Measurements from ENCODE around the gene SLC39A10. TPM values are rescaled to one million over a fixed set of nuclear protein-coding genes. Genes with fewer than 3 reads are reported as not detected.
"Not testable (repeated sequence)": the region's sequence is repeated elsewhere in the genome, so short reads cannot be mapped to it uniquely, and the experiment has no call there.

Gene SLC39A10
- polyA plus RNA-seq, 1 of the 3 experiments (the other 2 are of a cell fraction): 12.3 TPM

GRCh38 chr2:195687320-195688086 is 30.5 kb downstream of the SLC39A10 start (continued):
- TF ChIP-seq, protein P1, sequence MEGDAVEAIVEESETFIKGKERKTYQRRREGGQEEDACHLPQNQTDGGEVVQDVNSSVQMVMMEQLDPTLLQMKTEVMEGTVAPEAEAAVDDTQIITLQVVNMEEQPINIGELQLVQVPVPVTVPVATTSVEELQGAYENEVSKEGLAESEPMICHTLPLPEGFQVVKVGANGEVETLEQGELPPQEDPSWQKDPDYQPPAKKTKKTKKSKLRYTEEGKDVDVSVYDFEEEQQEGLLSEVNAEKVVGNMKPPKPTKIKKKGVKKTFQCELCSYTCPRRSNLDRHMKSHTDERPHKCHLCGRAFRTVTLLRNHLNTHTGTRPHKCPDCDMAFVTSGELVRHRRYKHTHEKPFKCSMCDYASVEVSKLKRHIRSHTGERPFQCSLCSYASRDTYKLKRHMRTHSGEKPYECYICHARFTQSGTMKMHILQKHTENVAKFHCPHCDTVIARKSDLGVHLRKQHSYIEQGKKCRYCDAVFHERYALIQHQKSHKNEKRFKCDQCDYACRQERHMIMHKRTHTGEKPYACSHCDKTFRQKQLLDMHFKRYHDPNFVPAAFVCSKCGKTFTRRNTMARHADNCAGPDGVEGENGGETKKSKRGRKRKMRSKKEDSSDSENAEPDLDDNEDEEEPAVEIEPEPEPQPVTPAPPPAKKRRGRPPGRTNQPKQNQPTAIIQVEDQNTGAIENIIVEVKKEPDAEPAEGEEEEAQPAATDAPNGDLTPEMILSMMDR (IDR thresholded peaks at IDR 0.05): no peak
- TF ChIP-seq, protein P2, sequence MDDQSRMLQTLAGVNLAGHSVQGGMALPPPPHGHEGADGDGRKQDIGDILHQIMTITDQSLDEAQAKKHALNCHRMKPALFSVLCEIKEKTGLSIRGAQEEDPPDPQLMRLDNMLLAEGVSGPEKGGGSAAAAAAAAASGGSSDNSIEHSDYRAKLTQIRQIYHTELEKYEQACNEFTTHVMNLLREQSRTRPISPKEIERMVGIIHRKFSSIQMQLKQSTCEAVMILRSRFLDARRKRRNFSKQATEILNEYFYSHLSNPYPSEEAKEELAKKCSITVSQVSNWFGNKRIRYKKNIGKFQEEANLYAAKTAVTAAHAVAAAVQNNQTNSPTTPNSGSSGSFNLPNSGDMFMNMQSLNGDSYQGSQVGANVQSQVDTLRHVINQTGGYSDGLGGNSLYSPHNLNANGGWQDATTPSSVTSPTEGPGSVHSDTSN (IDR thresholded peaks at IDR 0.05): no peak
- no peak for TF ChIP-seq TEAD4 (IDR thresholded peaks at IDR 0.05; ENCODE audit: borderline replicate concordance, insufficient read depth)
- TF ChIP-seq NFIC (IDR thresholded peaks at IDR 0.05; ENCODE audit: borderline replicate concordance): no peak
- TF ChIP-seq YY1 (IDR thresholded peaks at IDR 0.05; ENCODE audit: low read depth): no peak
- no peak for TF ChIP-seq RCOR1 (IDR thresholded peaks at IDR 0.05; ENCODE audit: low read length)
- TF ChIP-seq JUND (IDR thresholded peaks at IDR 0.05): no peak
- TF ChIP-seq POLR2AphosphoS5 (IDR thresholded peaks at IDR 0.05; ENCODE audit: low read depth, low read length): no peak
- no peak for TF ChIP-seq RAD21 (IDR thresholded peaks at IDR 0.05; ENCODE audit: low read length)
- no peak for TF ChIP-seq USF1 (IDR thresholded peaks at IDR 0.05; ENCODE audit: borderline replicate concordance, low read depth)
- TF ChIP-seq CHD2 (IDR thresholded peaks at IDR 0.05; ENCODE audit: low read length, partially characterized antibody): no peak
- no peak for TF ChIP-seq GABPA (IDR thresholded peaks at IDR 0.05; ENCODE audit: low read depth)

DNA sequence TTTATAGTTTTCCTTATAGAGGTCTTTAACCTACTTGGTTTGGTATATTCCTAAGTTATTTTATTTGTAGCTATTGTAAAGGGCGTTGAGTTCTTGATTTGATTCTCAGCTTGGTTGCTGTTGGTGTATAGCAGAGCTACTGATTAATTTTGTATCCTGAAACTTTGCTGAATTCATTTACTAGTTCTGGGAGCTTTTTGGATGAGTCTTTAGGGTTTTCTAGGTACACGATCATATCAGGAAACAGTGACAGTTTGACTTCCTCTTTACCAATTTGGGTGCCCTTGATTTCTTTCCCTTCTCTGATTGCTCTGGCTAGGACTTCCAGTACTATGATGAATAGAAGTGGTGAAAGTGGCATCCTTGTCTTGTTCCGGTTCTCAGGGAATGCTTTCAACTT is 35.5 kb downstream of the SLC39A10 start:
- H3K4me3 ChIP-seq (ENCODE audit: low read depth in 2 of 2, low read length in 1 of 2); H3K9me3 ChIP-seq; H3F3A ChIP-seq (replicated peaks; ENCODE audit: insufficient read depth); H3K27me3 ChIP-seq (ENCODE audit: insufficient read depth); H4K20me1 ChIP-seq (ENCODE audit: insufficient read depth); H3K4me1 ChIP-seq (ENCODE audit: control insufficient read depth in 1 of 2, insufficient read depth in 2 of 2, low read depth in 1 of 2, low read length in 1 of 2); H3K4me2 ChIP-seq; DNase-seq; CTCF ChIA-PET; H3K27ac ChIP-seq (ENCODE audit: low read depth in 2 of 2, low read length in 1 of 2); H3K9ac ChIP-seq; H3K9me2 ChIP-seq; H2AFZ ChIP-seq (ENCODE audit: low read depth); POLR2A ChIA-PET: not testable (repeated sequence)
- Histone ChIP-seq H3K79me2 (ENCODE audit: insufficient read depth) (peaks cover 31% of the 10 kb centered on the region), H3K36me3 (replicated peaks in 1 of 2; ENCODE audit: control insufficient read depth in 1 of 2, insufficient read depth in 2 of 2, low read length in 1 of 2) (peaks cover 0 to 20% of the 10 kb centered on the region in 2 experiments)
- WGBS (ENCODE audit: low lambda C conversion rate): 93% methylated on average over 3 of the region's 3 CpGs

DNA sequence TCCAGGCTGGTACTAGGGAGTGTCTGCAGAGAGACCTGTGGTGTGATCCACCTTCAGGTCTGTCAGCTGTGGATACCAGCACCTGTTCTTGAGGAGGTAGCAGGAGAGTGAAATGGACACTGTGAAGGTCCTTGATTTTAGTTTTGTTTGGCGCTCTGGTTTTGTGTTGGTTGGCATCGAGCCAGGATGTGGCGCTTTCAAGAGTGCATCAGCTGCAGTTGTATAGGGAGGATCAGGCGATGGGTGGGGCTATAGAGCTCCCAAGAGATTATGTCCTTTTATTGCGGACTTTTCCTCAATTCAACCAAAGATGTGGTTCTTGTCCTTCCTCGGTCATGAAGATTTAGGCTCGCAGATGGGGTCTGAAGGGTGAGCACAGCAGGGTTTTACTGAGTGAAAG is 37.5 kb downstream of the SLC39A10 start:
- H3K4me1 ChIP-seq (ENCODE audit: control insufficient read depth in 1 of 2, insufficient read depth in 2 of 2, low read depth in 1 of 2, low read length in 1 of 2): no peaks in the 10 kb centered on the region
- CTCF ChIA-PET: no interaction called here
- H3K9ac ChIP-seq: no peak overlapping the region
- H3K9me2 ChIP-seq: 0 out of 2 replicates have a peak, but pooled peaks cover 4% of the 10 kb centered on the region
- peaks cover 37% of the 10 kb centered on the region for H3K79me2 ChIP-seq (ENCODE audit: insufficient read depth)
- no peak overlapping the region for H3K4me3 ChIP-seq (ENCODE audit: low read depth in 2 of 2, low read length in 1 of 2)
- H3K36me3 ChIP-seq (replicated peaks in 1 of 2; ENCODE audit: control insufficient read depth in 1 of 2, insufficient read depth in 2 of 2, low read length in 1 of 2): peaks cover 0 to 20% of the 10 kb centered on the region in 2 experiments
- no peaks in the 10 kb centered on the region for H4K20me1 ChIP-seq (ENCODE audit: insufficient read depth)
- 94% methylated on average over 7 of the region's 7 CpGs for WGBS (ENCODE audit: low lambda C conversion rate)
- no peaks in the 10 kb centered on the region for H3K27me3 ChIP-seq (ENCODE audit: insufficient read depth)
- no peaks in the 10 kb centered on the region for H3F3A ChIP-seq (replicated peaks; ENCODE audit: insufficient read depth)
- H3K27ac ChIP-seq (ENCODE audit: low read depth in 2 of 2, low read length in 1 of 2): no peak overlapping the region
- POLR2A ChIA-PET: no interaction called here
- H2AFZ ChIP-seq (ENCODE audit: low read depth): no peak overlapping the region
- H3K4me2 ChIP-seq: no peak overlapping the region
- DNase-seq: no peak
- peaks cover 11% of the 10 kb centered on the region; the same call in 1 of the 2 replicates for H3K9me3 ChIP-seq
- no peak for TF ChIP-seq USF1 (IDR thresholded peaks at IDR 0.05; ENCODE audit: borderline replicate concordance, low read depth)
- no peak for TF ChIP-seq CHD2 (IDR thresholded peaks at IDR 0.05; ENCODE audit: low read length, partially characterized antibody)
- TF ChIP-seq TEAD4 (IDR thresholded peaks at IDR 0.05; ENCODE audit: borderline replicate concordance, insufficient read depth): no peak
- TF ChIP-seq ELF1 (IDR thresholded peaks at IDR 0.05): no peak
- no peak for TF ChIP-seq TAF1 (IDR thresholded peaks at IDR 0.05; ENCODE audit: borderline replicate concordance, low read depth, low read length)
- no peak for TF ChIP-seq REST (IDR thresholded peaks at IDR 0.05; ENCODE audit: low read depth, low read length)
- no peak for TF ChIP-seq RCOR1 (IDR thresholded peaks at IDR 0.05; ENCODE audit: low read length)
- TF ChIP-seq MAX (IDR thresholded peaks at IDR 0.05; ENCODE audit: low read depth): no peak
- TF ChIP-seq FOXM1 (IDR thresholded peaks at IDR 0.05; ENCODE audit: low read depth): no peak
